Thyroid gland (tissue), 4 donors: ENCODE data around the gene SPON1.

ENCODE experiments used
- POLR2A ChIP-seq, 2 donors: fragments of 450-650 bp; IDR thresholded peaks; one replicate each; pipeline ENCODE4 v1.6.1; 2017; ENCODE audit warnings: antibody characterized with exemption in 2 of 2, mild to moderate bottlenecking in 2 of 2, moderate library complexity in 1 of 2
- TF ChIP-seq, protein P1 (sequence below), 6 experiments: fragments of 200-600 bp in 3 of 6; fragments of 450-650 bp in 3 of 6; sonication (generic) in 3 of 6; IDR thresholded peaks; one replicate each; pipeline ENCODE4 v1.5.1; 2016 to 2019; ENCODE audit warnings: antibody characterized with exemption in 6 of 6, mild to moderate bottlenecking in 2 of 6, inconsistent platforms in 1 of 6, moderate library complexity in 1 of 6

DNA sequence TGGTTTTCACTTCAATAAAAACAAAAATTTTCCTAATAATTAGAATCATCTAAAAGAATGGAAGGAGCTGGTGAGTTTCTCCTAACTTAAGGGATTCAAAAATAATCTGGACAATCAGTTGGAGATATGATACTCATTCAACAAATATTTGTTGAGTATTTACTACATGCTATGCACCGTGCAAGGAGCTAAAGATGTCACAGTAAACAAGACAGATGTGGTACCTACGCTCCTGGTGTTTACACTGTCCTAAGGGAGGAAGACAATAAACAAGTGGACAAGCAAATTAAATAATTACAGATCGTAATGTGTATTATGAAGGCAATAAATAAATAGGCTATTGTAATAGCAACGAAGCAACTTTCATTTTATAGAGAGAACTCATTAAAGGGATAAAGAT, 9.9 kb upstream of the SPON1 start:
- TF ChIP-seq POLR2A (IDR thresholded peaks at IDR 0.05) = no peak
- TF ChIP-seq, protein P1, sequence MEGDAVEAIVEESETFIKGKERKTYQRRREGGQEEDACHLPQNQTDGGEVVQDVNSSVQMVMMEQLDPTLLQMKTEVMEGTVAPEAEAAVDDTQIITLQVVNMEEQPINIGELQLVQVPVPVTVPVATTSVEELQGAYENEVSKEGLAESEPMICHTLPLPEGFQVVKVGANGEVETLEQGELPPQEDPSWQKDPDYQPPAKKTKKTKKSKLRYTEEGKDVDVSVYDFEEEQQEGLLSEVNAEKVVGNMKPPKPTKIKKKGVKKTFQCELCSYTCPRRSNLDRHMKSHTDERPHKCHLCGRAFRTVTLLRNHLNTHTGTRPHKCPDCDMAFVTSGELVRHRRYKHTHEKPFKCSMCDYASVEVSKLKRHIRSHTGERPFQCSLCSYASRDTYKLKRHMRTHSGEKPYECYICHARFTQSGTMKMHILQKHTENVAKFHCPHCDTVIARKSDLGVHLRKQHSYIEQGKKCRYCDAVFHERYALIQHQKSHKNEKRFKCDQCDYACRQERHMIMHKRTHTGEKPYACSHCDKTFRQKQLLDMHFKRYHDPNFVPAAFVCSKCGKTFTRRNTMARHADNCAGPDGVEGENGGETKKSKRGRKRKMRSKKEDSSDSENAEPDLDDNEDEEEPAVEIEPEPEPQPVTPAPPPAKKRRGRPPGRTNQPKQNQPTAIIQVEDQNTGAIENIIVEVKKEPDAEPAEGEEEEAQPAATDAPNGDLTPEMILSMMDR (IDR thresholded peaks at IDR 0.05) = no peak
